Measurements from ENCODE around the gene AUNIP.

- TF ChIP-seq CTCF (IDR thresholded peaks at IDR 0.05; ENCODE audit: low read length): no peak
- no peak for TF ChIP-seq EZH2 (IDR thresholded peaks at IDR 0.05; ENCODE audit: borderline replicate concordance, low read length)
Observed at GRCh38 chr1:25905680-25906643, 46.7 kb upstream of the AUNIP start, which contains the start of gene STMN1.
